Neural progenitor cell (in vitro differentiated cells): ENCODE results near the gene IWS1.

Experiments used
- CTCF ChIP-seq: fragments of 200-600 bp; sonication (generic); IDR thresholded peaks from 2 replicates; pipeline ENCODE4 v1.5.1; 2017; ENCODE audit warnings: antibody characterized with exemption, mild to moderate bottlenecking
- EZH2 ChIP-seq: fragments of 200-600 bp; sonication (generic); IDR thresholded peaks from 2 replicates; pipeline ENCODE4 v1.6.1; 2017; ENCODE audit warnings: antibody characterized with exemption, mild to moderate bottlenecking, moderate library complexity

- TF ChIP-seq CTCF (no peak), EZH2 (no peak)
Measured at GRCh38 chr2:127514076-127514475, 12.2 kb downstream of the IWS1 start.
